Mesothelial cell of epicardium (in vitro differentiated cells): ENCODE results near the gene SP3. TPM values are rescaled to one million over a fixed set of nuclear protein-coding genes. Genes with fewer than 3 reads are reported as not detected.

Experiments
- DNase-seq, 2 experiments: peaks; one replicate each; pipeline ENCODE4 v3.0.0; 2021; ENCODE audit warnings: low spot score in 2 of 2; ENCODE audit not compliant: unreplicated experiment in 2 of 2
- H3K27ac Mint-ChIP-seq: 2 replicates; pipeline ENCODE4 v1.8.0; 2021; ENCODE audit warnings: mixed read lengths
- H3K27me3 Mint-ChIP-seq: 2 replicates; pipeline ENCODE4 v1.8.0; 2021; ENCODE audit warnings: low read depth, mixed read lengths
- H3K36me3 Mint-ChIP-seq: 2 replicates; pipeline ENCODE4 v1.8.0; 2021; ENCODE audit warnings: mixed read lengths
- H3K4me1 Mint-ChIP-seq: 2 replicates; pipeline ENCODE4 v1.8.0; 2021; ENCODE audit warnings: mixed read lengths
- H3K4me3 Mint-ChIP-seq: 2 replicates; pipeline ENCODE4 v1.8.0; 2021; ENCODE audit warnings: mild to moderate bottlenecking, moderate library complexity, mixed read lengths
- H3K9me3 Mint-ChIP-seq: 2 replicates; pipeline ENCODE4 v1.8.0; 2021; ENCODE audit warnings: mixed read lengths
- total RNA-seq: library from RNA; stranded (reverse); gene quantifications from 3 replicates; pipeline ENCODE4 v1.2.1, GENCODE V29; 2021
- TF ChIP-seq, protein P1 (sequence below): fragments of 200-600 bp; sonication (generic); IDR thresholded peaks from one replicate; pipeline ENCODE4 v1.5.0; 2021; ENCODE audit warnings: antibody characterized with exemption; ENCODE audit not compliant: unreplicated experiment

The SP3 gene
- total RNA-seq, 1 donor from 2014 or later = 113 TPM

DNA sequence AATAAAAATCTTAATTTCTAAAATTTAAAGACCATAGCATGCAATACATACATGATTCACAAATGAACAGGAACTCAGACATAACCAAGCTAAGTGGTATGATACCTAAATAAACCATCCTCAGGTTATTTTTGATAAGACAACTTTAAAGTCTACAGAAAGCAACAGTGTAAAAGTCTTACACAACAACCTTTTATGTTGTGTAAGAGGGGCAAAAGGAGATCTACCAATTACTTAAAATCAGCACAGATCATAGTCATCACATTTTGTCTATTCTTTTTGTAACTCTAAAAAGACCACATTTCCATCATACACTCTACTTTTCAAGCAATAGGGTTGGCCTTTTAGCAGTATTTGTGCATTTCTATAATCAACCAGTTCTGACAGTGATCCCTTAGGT is 16.3 kb downstream of the SP3 start:
- Mint-ChIP-seq H3K9me3 (peaks cover 6% of the 10 kb centered on the region), H3K27ac (no peak overlapping the region), H3K27me3 (no peaks in the 10 kb centered on the region), H3K4me1 (peaks cover 23% of the 10 kb centered on the region), H3K4me3 (no peak overlapping the region), H3K36me3 (peaks cover 26% of the 10 kb centered on the region)
- DNase-seq = no peak
- TF ChIP-seq, protein P1, sequence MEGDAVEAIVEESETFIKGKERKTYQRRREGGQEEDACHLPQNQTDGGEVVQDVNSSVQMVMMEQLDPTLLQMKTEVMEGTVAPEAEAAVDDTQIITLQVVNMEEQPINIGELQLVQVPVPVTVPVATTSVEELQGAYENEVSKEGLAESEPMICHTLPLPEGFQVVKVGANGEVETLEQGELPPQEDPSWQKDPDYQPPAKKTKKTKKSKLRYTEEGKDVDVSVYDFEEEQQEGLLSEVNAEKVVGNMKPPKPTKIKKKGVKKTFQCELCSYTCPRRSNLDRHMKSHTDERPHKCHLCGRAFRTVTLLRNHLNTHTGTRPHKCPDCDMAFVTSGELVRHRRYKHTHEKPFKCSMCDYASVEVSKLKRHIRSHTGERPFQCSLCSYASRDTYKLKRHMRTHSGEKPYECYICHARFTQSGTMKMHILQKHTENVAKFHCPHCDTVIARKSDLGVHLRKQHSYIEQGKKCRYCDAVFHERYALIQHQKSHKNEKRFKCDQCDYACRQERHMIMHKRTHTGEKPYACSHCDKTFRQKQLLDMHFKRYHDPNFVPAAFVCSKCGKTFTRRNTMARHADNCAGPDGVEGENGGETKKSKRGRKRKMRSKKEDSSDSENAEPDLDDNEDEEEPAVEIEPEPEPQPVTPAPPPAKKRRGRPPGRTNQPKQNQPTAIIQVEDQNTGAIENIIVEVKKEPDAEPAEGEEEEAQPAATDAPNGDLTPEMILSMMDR = no peak

DNA sequence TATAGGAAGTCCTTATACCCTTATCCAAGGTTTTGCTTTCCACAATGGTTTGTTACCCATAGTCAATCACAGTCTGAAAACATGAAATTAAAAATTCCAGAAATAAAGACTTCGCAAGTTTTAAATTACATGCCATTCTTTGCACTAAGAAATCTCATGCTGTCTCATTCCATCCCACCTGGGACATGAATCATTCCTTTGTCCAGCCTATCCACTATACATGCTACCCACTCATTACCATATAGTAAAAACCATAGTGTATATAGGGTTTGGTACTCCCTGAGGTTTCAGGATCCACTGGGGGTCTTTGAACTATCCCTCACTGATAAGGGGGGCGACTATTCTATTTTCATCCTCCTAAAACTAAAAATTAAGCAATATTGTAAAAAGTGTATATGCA is 17.0 kb downstream of the SP3 start:
- H3K4me1 Mint-ChIP-seq = peaks cover 23% of the 10 kb centered on the region
- no peak for DNase-seq
- no peaks in the 10 kb centered on the region for H3K27me3 Mint-ChIP-seq
- no peak overlapping the region for H3K4me3 Mint-ChIP-seq
- H3K27ac Mint-ChIP-seq = no peak overlapping the region
- peaks cover 23% of the 10 kb centered on the region for H3K36me3 Mint-ChIP-seq
- TF ChIP-seq, protein P1 = no peak
- H3K9me3 Mint-ChIP-seq = peaks cover 6% of the 10 kb centered on the region

GRCh38 chr2:173947131-173947530 is 18.0 kb downstream of the SP3 start:
- TF ChIP-seq, protein P1 = no peak
- peaks cover 16% of the 10 kb centered on the region for H3K36me3 Mint-ChIP-seq
- peak overlapping the region; percentile 54 for H3K27ac Mint-ChIP-seq
- no peak for DNase-seq
- H3K9me3 Mint-ChIP-seq = no peaks in the 10 kb centered on the region
- no peaks in the 10 kb centered on the region for H3K27me3 Mint-ChIP-seq
- no peak overlapping the region for H3K4me3 Mint-ChIP-seq
- peaks cover 23% of the 10 kb centered on the region for H3K4me1 Mint-ChIP-seq

DNA sequence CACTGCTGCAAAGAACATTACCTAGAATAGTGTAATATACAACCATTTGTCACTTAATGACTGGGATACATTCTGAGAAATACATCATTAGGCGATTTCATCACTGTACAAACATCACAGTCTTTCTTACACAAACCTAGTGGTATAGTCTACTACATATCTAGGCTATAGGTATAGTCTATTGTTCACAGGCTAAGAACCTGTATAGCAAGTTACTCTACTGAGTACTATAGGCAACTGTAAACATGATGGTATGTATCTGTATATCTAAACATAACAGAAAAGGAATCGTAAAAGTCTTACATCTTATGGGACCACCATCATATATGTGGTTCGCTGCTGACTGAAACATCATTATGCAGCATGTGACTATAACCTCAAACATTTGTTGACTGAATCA is 21.4 kb downstream of the SP3 start:
- no peak for DNase-seq
- Mint-ChIP-seq H3K4me3 (no peak overlapping the region), H3K36me3 (peaks cover 12% of the 10 kb centered on the region), H3K4me1 (peaks cover 33% of the 10 kb centered on the region), H3K27ac (no peak overlapping the region), H3K9me3 (no peaks in the 10 kb centered on the region), H3K27me3 (no peaks in the 10 kb centered on the region)
- TF ChIP-seq, protein P1 = no peak

GRCh38 chr2:173942861-173943523 is 22.2 kb downstream of the SP3 start:
- H3K27ac Mint-ChIP-seq = no peak overlapping the region
- DNase-seq = no peak
- H3K27me3 Mint-ChIP-seq = no peaks in the 10 kb centered on the region
- peaks cover 35% of the 10 kb centered on the region for H3K4me1 Mint-ChIP-seq
- TF ChIP-seq, protein P1 = no peak
- no peaks in the 10 kb centered on the region for H3K9me3 Mint-ChIP-seq
- no peak overlapping the region for H3K4me3 Mint-ChIP-seq
- H3K36me3 Mint-ChIP-seq = peaks cover 12% of the 10 kb centered on the region
